K562 (cell line): ENCODE measurements around the gene E2F2. TPM values are rescaled to one million over a fixed set of nuclear protein-coding genes. Genes with fewer than 3 reads are reported as not detected.

Experiments used
- COPS2 ChIP-seq: fragments of 450-650 bp; conservative IDR thresholded peaks from 2 replicates; pipeline ENCODE4 v1.6.1; 2016; ENCODE audit warnings: mild to moderate bottlenecking, moderate library complexity
- ELF2 ChIP-seq: fragments of 250-450 bp; sonication (Bioruptor Pico); IDR thresholded peaks from 2 replicates; pipeline ENCODE4 v1.5.0; 2021; ENCODE audit warnings: mild to moderate bottlenecking
- ETV1 ChIP-seq: fragments of 450-650 bp; conservative IDR thresholded peaks from 2 replicates; pipeline ENCODE4 v1.6.1; 2016; ENCODE audit warnings: missing genetic modification characterization, control low read depth, low read depth, missing compliant biosample characterization
- GABPB2 ChIP-seq: fragments of 250-450 bp; sonication (Bioruptor Pico); conservative IDR thresholded peaks from 2 replicates; pipeline ENCODE4 v1.5.1; 2021; ENCODE audit warnings: mild to moderate bottlenecking
- GTF2F1 ChIP-seq: IDR thresholded peaks from 2 replicates; pipeline ENCODE4 v1.6.1; 2011; ENCODE audit warnings: low read depth, low read length, improper control_type of control experiment
- KLF10 ChIP-seq: fragments of 250-450 bp; sonication (Bioruptor Pico); IDR thresholded peaks from 2 replicates; pipeline ENCODE4 v1.6.1; 2021; ENCODE audit warnings: matching md5 sums
- MCM5 ChIP-seq: fragments of 450-650 bp; IDR thresholded peaks from 2 replicates; pipeline ENCODE4 v1.6.1; 2016; ENCODE audit warnings: low read depth
- MYC ChIP-seq, 2 experiments: fragments of 250-450 bp in 1 of 2; sonication (Bioruptor Pico) in 1 of 2; IDR thresholded peaks; 2 replicates each; pipeline versions ENCODE4 v1.5.1 to v1.6.1; 2012 to 2021; ENCODE audit warnings: low read depth in 2 of 2, borderline replicate concordance in 1 of 2, improper control_type of control experiment in 1 of 2, low read length in 1 of 2, mild to moderate bottlenecking in 1 of 2, moderate library complexity in 1 of 2
- MYNN ChIP-seq, 2 experiments: sonication (generic); formaldehyde crosslinking in 1 of 2; IDR thresholded peaks; 2 replicates each; pipeline versions ENCODE4 v1.5.0 to v1.6.1; 2016 to 2020; ENCODE audit warnings: antibody characterized with exemption in 1 of 2, missing genetic modification reagents in 1 of 2
- NR4A1 ChIP-seq, 2 experiments: fragments of 250-450 bp in 1 of 2; fragments of 450-650 bp in 1 of 2; sonication (Bioruptor Pico) in 1 of 2; IDR thresholded peaks; 2 replicates each; pipeline versions ENCODE4 v1.4.0 to v1.6.1; 2016 to 2020; ENCODE audit warnings: mild to moderate bottlenecking in 2 of 2, missing compliant biosample characterization in 1 of 2, missing genetic modification characterization in 1 of 2, moderate library complexity in 1 of 2
- RCOR1 ChIP-seq, 2 experiments: IDR thresholded peaks; 2 replicates each; pipeline ENCODE4 v1.6.1; 2012; ENCODE audit warnings: low read depth in 2 of 2, low read length in 2 of 2, borderline replicate concordance in 1 of 2, improper control_type of control experiment in 1 of 2
- SRSF1 ChIP-seq: fragments of 200-400 bp; formaldehyde crosslinking; IDR thresholded peaks from 2 replicates; pipeline ENCODE4 v1.6.1; 2017; ENCODE audit warnings: mild to moderate bottlenecking, low read depth, low read length, moderate library complexity
- U2AF2 ChIP-seq: fragments of 200-400 bp; formaldehyde crosslinking; optimal IDR thresholded peaks from 2 replicates; pipeline ENCODE3; 2017; ENCODE audit warnings: low read depth, mild to moderate bottlenecking, low read length
- ZBTB1 ChIP-seq: sonication (generic); formaldehyde crosslinking; IDR thresholded peaks from 2 replicates; pipeline ENCODE4 v1.8.1; 2023; ENCODE audit warnings: missing genetic modification reagents, low read depth, mild to moderate bottlenecking, borderline replicate concordance
- ZNF124 ChIP-seq: sonication (generic); formaldehyde crosslinking; IDR thresholded peaks from 2 replicates; pipeline ENCODE4 v1.8.1; 2022; ENCODE audit warnings: missing genetic modification reagents
- ZNF174 ChIP-seq: fragments of 250-450 bp; sonication (Bioruptor Pico); IDR thresholded peaks from 2 replicates; pipeline ENCODE4 v1.4.0; 2020; ENCODE audit warnings: mild to moderate bottlenecking
- ZNF263 ChIP-seq: sonication (generic); formaldehyde crosslinking; IDR thresholded peaks from 2 replicates; pipeline ENCODE4 v1.8.0; 2022; ENCODE audit warnings: mild to moderate bottlenecking, missing genetic modification reagents, borderline replicate concordance
- polyA plus RNA-seq, 8 experiments: library from polyadenylated mRNA; depleted of rRNA in 4 of 8; stranded (reverse) in 5 of 8; unstranded in 3 of 8; fragments of >200 nt; fragmentation: Nextera tagmentation in 2 of 8; fragmentation: Illumina TruSeq in 1 of 8; extraction: Ambion mirVana in 2 of 8; extraction: Trizol in 1 of 8; gene quantifications; 2 replicates each; pipeline versions ENCODE4 v1.2.1 to v1.2.3, GENCODE V29; 2011 to 2014; ENCODE audit warnings: inconsistent platforms in 1 of 8, missing spikeins in 1 of 8
- total RNA-seq, 7 experiments: library from RNA; depleted of rRNA in 6 of 7; stranded (reverse); fragments of >200 nt in 6 of 7; fragmentation: Illumina TruSeq in 2 of 7; extraction: Trizol in 2 of 7; gene quantifications; 2 replicates each; pipeline versions ENCODE4 v1.2.1 to v1.2.3, GENCODE V29; 2011 to 2021; ENCODE audit warnings: low replicate concordance in 1 of 7
- TF ChIP-seq, protein P1 (sequence below): fragments of 250-450 bp; sonication (Bioruptor Pico); IDR thresholded peaks from 2 replicates; pipeline ENCODE4 v1.8.0; 2022; ENCODE audit warnings: inconsistent platforms
- TF ChIP-seq, protein P2 (sequence below), 2 experiments: IDR thresholded peaks; 2 replicates each; pipeline ENCODE4 v1.6.1; 2011; ENCODE audit warnings: borderline replicate concordance in 1 of 2, control low read depth in 1 of 2, low read depth in 1 of 2, low read length in 1 of 2, mild to moderate bottlenecking in 1 of 2, mixed read lengths in 1 of 2, moderate library complexity in 1 of 2; ENCODE audit not compliant: insufficient read depth in 1 of 2, insufficient read length in 1 of 2, poor library complexity in 1 of 2, severe bottlenecking in 1 of 2; ENCODE audit errors: extremely low read depth in 1 of 2
- TF ChIP-seq, protein P3 (sequence below): fragments of 450-650 bp; IDR thresholded peaks from 2 replicates; pipeline ENCODE4 v1.6.1; 2017; ENCODE audit warnings: antibody characterized with exemption, mild to moderate bottlenecking

The E2F2 gene
- total and polyA plus RNA-seq, 9 of the 15 experiments (the other 6 are each of a cell fraction or from before 2014, with no cell fraction given) = 3.1 to 25.3 (median 11.4) TPM

DNA sequence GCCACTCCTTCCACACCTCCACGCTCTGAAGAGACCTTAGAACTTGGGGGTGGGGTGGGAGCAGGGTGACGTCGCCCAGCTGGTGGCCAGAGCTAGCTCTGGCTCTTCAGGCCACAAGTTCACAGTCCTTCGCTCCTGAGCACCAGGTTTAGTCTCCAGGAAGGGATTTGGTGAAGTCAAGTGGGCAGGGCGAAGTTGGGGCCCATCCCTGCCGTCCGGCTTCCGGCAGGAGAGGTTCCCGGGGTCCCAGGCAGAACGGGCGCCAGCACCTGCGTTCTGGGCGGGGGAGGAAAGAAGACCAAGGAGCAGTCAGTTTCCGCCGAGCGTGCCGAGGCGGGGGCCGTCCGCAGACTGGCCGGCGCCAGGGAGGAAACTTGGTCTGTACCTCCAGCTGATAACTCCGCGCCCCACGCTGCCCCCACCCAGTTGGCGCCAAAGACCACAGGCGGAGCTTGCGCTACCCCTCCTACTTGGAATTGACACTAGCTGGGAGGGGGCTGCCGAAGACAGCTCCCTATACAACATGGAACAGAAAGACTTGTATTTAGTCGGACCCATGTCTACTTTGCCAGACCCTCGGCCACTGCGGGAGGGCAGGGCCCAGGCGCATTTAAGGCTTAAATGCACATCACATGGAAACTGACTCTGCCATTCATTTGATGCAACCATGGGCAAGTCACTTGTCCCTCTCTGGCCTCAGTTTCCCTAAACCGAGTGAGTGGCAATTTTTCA lies 27.3 kb upstream of the E2F2 start (continued):
- TF ChIP-seq, protein P1, sequence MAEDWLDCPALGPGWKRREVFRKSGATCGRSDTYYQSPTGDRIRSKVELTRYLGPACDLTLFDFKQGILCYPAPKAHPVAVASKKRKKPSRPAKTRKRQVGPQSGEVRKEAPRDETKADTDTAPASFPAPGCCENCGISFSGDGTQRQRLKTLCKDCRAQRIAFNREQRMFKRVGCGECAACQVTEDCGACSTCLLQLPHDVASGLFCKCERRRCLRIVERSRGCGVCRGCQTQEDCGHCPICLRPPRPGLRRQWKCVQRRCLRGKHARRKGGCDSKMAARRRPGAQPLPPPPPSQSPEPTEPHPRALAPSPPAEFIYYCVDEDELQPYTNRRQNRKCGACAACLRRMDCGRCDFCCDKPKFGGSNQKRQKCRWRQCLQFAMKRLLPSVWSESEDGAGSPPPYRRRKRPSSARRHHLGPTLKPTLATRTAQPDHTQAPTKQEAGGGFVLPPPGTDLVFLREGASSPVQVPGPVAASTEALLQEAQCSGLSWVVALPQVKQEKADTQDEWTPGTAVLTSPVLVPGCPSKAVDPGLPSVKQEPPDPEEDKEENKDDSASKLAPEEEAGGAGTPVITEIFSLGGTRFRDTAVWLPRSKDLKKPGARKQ = no peak
- TF ChIP-seq GTF2F1 (peak; percentile 56; the same call in 1 of the 2 replicates), ZNF124 (CRISPR knock-in tag) (no peak), COPS2 (no peak), KLF10 (CRISPR knock-in tag) (no peak), MYC (IDR thresholded peaks at IDR 0.05; ENCODE audit: low read depth, low read length) (peak; percentile 57), MYC (CRISPR knock-in tag; IDR thresholded peaks at IDR 0.05; ENCODE audit: borderline replicate concordance, low read depth) (peak; percentile 78; the same call in 1 of the 2 replicates), SRSF1 (no peak), ETV1 (tag) (peak; percentile 92), MYNN (IDR thresholded peaks at IDR 0.05) (peak; percentile 80), MYNN (CRISPR knock-in tag; IDR thresholded peaks at IDR 0.05) (no peak), ZBTB1 (CRISPR knock-in tag) (peak; percentile 59; the same call in 1 of the 2 replicates), ELF2 (peak; percentile 63), U2AF2 (no peak), ZNF263 (CRISPR knock-in tag) (peak; percentile 35; the same call in 1 of the 2 replicates), RCOR1 (IDR thresholded peaks at IDR 0.05; ENCODE audit: borderline replicate concordance in 1 of 2, low read depth in 2 of 2, low read length in 2 of 2) (peak in 1 of 2 experiments; percentile 90; a peak in 2 of 4 replicates), GABPB2 (CRISPR knock-in tag) (no peak), NR4A1 (CRISPR knock-in tag; IDR thresholded peaks at IDR 0.05) (no peak), NR4A1 (tag; IDR thresholded peaks at IDR 0.05) (no peak), ZNF174 (no peak), MCM5 (no peak)
- TF ChIP-seq, protein P2, sequence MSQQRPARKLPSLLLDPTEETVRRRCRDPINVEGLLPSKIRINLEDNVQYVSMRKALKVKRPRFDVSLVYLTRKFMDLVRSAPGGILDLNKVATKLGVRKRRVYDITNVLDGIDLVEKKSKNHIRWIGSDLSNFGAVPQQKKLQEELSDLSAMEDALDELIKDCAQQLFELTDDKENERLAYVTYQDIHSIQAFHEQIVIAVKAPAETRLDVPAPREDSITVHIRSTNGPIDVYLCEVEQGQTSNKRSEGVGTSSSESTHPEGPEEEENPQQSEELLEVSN (IDR thresholded peaks at IDR 0.05; ENCODE audit: borderline replicate concordance in 1 of 2, extremely low read depth in 1 of 2, insufficient read depth in 1 of 2, insufficient read length in 1 of 2, low read depth in 1 of 2, low read length in 1 of 2, poor library complexity in 1 of 2, severe bottlenecking in 1 of 2) = peak; percentile 75 to 79
- TF ChIP-seq, protein P3, sequence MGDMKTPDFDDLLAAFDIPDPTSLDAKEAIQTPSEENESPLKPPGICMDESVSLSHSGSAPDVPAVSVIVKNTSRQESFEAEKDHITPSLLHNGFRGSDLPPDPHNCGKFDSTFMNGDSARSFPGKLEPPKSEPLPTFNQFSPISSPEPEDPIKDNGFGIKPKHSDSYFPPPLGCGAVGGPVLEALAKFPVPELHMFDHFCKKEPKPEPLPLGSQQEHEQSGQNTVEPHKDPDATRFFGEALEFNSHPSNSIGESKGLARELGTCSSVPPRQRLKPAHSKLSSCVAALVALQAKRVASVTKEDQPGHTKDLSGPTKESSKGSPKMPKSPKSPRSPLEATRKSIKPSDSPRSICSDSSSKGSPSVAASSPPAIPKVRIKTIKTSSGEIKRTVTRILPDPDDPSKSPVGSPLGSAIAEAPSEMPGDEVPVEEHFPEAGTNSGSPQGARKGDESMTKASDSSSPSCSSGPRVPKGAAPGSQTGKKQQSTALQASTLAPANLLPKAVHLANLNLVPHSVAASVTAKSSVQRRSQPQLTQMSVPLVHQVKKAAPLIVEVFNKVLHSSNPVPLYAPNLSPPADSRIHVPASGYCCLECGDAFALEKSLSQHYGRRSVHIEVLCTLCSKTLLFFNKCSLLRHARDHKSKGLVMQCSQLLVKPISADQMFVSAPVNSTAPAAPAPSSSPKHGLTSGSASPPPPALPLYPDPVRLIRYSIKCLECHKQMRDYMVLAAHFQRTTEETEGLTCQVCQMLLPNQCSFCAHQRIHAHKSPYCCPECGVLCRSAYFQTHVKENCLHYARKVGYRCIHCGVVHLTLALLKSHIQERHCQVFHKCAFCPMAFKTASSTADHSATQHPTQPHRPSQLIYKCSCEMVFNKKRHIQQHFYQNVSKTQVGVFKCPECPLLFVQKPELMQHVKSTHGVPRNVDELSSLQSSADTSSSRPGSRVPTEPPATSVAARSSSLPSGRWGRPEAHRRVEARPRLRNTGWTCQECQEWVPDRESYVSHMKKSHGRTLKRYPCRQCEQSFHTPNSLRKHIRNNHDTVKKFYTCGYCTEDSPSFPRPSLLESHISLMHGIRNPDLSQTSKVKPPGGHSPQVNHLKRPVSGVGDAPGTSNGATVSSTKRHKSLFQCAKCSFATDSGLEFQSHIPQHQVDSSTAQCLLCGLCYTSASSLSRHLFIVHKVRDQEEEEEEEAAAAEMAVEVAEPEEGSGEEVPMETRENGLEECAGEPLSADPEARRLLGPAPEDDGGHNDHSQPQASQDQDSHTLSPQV = peak; percentile 89
